RWPE2 (cell line): ENCODE results near the gene AOAH.

Experiments used
- ATAC-seq: fragments of 200-7000 bp; cut with Tn5 transposase; 3 replicates; pipeline ENCODE4 v1.9.1; 2021; ENCODE audit warnings: low read depth
- DNase-seq: peaks from one replicate; pipeline ENCODE4 v3.0.0-alpha.2; 2020; ENCODE audit warnings: low spot score
- H3K27ac ChIP-seq: fragments of 450-650 bp; 2 replicates; pipeline ENCODE4 v1.5.1; 2017; ENCODE audit warnings: mild to moderate bottlenecking; ENCODE audit not compliant: poor library complexity, severe bottlenecking
- H3K27me3 ChIP-seq: fragments of 250-450 bp; sonication (Bioruptor Pico); 2 replicates; pipeline ENCODE4 v1.5.1; 2021; ENCODE audit warnings: mild to moderate bottlenecking, moderate library complexity; ENCODE audit not compliant: insufficient read depth, poor library complexity, severe bottlenecking
- H3K36me3 ChIP-seq: fragments of 250-450 bp; sonication (Bioruptor Pico); 2 replicates; pipeline ENCODE4 v1.5.1; 2020; ENCODE audit warnings: low read depth, mild to moderate bottlenecking, moderate library complexity
- H3K4me1 ChIP-seq: fragments of 250-450 bp; sonication (Bioruptor Pico); 2 replicates; pipeline ENCODE4 v1.5.1; 2021; ENCODE audit warnings: mild to moderate bottlenecking, moderate library complexity; ENCODE audit not compliant: insufficient read depth, poor library complexity, severe bottlenecking
- H3K4me3 ChIP-seq: fragments of 250-450 bp; sonication (Bioruptor Pico); 2 replicates; pipeline ENCODE4 v1.5.1; 2021; ENCODE audit warnings: mild to moderate bottlenecking, moderate library complexity; ENCODE audit not compliant: severe bottlenecking
- H3K9me3 ChIP-seq: fragments of 250-450 bp; sonication (Bioruptor Pico); 2 replicates; pipeline ENCODE4 v1.5.1; 2021; ENCODE audit warnings: mild to moderate bottlenecking, moderate library complexity; ENCODE audit not compliant: severe bottlenecking
- CTCF ChIP-seq: fragments of 450-650 bp; IDR thresholded peaks from one replicate; pipeline ENCODE4 v1.5.1; 2017; ENCODE audit warnings: mild to moderate bottlenecking, moderate library complexity; ENCODE audit not compliant: poor library complexity, severe bottlenecking

Gene AOAH

DNA sequence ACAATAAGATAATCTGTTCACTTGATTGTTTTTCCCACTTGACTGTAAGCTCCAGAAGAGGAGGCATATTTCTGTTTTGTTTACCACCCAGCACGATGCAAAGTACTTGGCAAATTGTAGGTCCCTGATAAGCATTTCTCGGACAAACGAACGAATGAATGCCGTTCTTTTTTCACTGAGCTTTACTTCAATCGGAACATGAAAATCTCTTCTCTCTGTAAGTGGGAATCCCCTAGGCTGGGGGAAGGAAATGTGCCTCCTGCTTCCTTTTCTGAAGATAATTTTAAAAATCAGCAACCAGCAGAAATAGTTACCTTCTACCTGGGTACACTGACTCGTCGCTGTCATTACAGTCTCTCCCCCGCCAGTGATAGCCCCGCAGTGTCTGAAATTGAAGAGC is 102.9 kb downstream of the AOAH start:
- ATAC-seq (no peak), DNase-seq (no peak)
- H3K36me3 ChIP-seq: no peaks in the 10 kb centered on the region
- H3K4me3 ChIP-seq: no peak overlapping the region
- H3K9me3 ChIP-seq: no peaks in the 10 kb centered on the region
- H3K27me3 ChIP-seq: no peaks in the 10 kb centered on the region
- H3K4me1 ChIP-seq: no peaks in the 10 kb centered on the region
- no peak overlapping the region for H3K27ac ChIP-seq
- no peak for TF ChIP-seq CTCF

DNA sequence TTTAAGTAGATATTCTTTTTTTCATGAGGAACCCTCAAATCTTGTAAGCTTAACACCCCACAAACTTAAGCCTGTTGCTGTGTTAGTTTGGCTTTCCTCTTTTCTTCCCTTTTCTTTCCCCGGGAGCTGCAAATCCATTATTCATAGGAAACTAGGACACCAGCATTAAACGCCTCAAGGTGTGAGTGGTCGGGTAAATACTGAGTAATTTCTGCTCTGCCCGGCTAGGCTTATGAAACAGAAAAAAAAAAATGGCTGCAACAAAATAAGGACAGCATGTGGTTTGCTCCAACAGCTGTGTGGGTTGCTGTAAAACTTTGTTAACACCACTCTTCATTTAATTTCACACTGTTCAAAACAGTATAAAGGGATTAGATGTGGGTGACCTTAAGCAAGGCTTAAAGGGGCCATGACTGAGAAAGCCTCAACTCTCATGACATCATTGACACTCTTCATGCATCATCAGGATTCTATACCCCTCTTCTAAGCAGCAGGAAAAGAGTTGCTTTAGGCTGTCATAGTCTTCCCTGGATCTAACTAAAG is 104.1 kb downstream of the AOAH start:
- Histone ChIP-seq H3K4me3 (no peak overlapping the region), H3K4me1 (no peaks in the 10 kb centered on the region), H3K9me3 (no peaks in the 10 kb centered on the region), H3K27ac (no peak overlapping the region), H3K27me3 (no peaks in the 10 kb centered on the region), H3K36me3 (no peaks in the 10 kb centered on the region)
- ATAC-seq: no peak
- no peak for TF ChIP-seq CTCF
- DNase-seq: no peak

- Histone ChIP-seq H3K27ac (no peak overlapping the region), H3K9me3 (no peaks in the 10 kb centered on the region), H3K36me3 (no peaks in the 10 kb centered on the region), H3K4me1 (no peaks in the 10 kb centered on the region), H3K27me3 (no peaks in the 10 kb centered on the region), H3K4me3 (no peak overlapping the region)
- no peak for TF ChIP-seq CTCF
- no peak for ATAC-seq
- DNase-seq: no peak
Measured at GRCh38 chr7:36617408-36617807, 106.9 kb downstream of the AOAH start.

DNA sequence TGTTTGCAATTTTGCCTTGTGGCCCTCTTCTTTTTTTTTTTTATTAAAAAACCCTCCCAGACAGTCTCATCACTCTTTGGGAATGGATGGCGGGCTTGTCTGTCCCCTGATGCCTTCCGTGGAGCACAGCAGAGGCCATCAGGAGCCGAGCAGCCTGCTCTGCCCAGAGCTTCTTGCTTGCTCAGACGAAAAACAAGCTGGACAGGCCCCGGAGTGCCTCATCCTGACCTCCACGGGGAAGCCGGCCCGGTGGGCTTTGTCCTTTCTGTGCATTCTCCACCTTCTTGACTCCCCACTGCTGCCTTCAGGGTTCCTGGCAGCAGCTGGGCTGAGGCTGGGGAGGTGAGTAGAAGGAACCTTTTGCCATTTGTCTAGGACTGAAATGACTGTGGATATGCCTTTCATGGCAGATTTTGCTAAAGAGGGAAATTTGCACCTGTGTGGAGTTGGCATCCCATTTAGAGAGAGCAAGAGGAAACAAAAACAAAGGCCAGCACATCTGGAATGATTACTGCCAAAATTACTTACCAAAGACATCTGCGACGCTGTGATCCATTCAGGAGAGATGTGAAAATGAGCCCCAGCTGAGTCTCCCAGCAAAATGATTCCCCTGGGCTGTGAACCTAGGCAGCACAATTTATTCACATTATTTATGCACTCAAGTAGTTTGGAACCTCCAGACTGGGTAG is 108.3 kb downstream of the AOAH start:
- H3K9me3 ChIP-seq: no peaks in the 10 kb centered on the region
- TF ChIP-seq CTCF: no peak
- no peak overlapping the region for H3K4me3 ChIP-seq
- no peaks in the 10 kb centered on the region for H3K4me1 ChIP-seq
- DNase-seq (no peak), ATAC-seq (no peak)
- no peak overlapping the region for H3K27ac ChIP-seq
- H3K36me3 ChIP-seq: no peaks in the 10 kb centered on the region
- no peaks in the 10 kb centered on the region for H3K27me3 ChIP-seq

DNA sequence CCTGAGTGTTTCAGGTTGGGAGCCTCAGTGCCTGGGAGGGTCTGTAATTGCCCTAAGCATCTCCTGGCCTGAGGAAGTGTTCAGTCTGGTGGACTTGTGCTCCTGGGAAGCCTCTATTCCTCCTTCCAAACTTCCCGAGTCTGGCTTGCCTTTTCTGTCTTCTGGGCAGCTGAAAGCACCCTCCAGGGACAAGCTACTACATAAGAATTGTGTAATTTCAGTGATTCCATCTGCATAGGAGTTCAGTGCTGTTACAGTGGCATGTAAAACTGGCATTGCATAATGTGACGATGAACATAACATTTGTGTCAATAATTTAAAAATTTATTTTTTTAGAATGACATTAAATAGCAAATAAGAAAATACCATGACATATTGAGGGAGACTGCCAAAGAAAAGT is 109.3 kb downstream of the AOAH start:
- DNase-seq (no peak), ATAC-seq (no peak)
- TF ChIP-seq CTCF: no peak
- Histone ChIP-seq H3K27me3 (no peaks in the 10 kb centered on the region), H3K36me3 (no peaks in the 10 kb centered on the region), H3K4me3 (no peak overlapping the region), H3K9me3 (no peaks in the 10 kb centered on the region), H3K4me1 (no peaks in the 10 kb centered on the region), H3K27ac (no peak overlapping the region)
